Psoas muscle (tissue), 8 donors: Measurements from ENCODE around the gene MIB2. TPM values are rescaled to one million over a fixed set of nuclear protein-coding genes. Genes with fewer than 3 reads are reported as not detected.
A peak's percentile ranks its signal among the peaks of the same experiment; 100 is the strongest.

Experiments used
- ATAC-seq, 4 donors: fragments of 200-7000 bp; cut with Tn5 transposase; one replicate each; pipeline ENCODE4 v1.9.1; 2020; ENCODE audit warnings: moderate library complexity in 3 of 4, mild to moderate bottlenecking in 2 of 4
- DNase-seq, 2 donors: peaks; one replicate each; pipeline ENCODE4 v3.0.0-alpha.2; 2020
- H3K27ac ChIP-seq: fragments of 200-600 bp; one replicate; pipeline ENCODE4 v1.8.0; 2022
- H3K27me3 ChIP-seq, 3 donors: fragments of 200-600 bp in 1 of 3; one replicate each; pipeline versions ENCODE4 v1.6.1 to v1.8.0; 2013 to 2022; ENCODE audit warnings: low read length in 2 of 3, mild to moderate bottlenecking in 2 of 3, moderate library complexity in 1 of 3; ENCODE audit not compliant: insufficient read depth in 3 of 3
- H3K36me3 ChIP-seq, 2 donors: fragments of 200-600 bp in 1 of 2; one replicate each; pipeline versions ENCODE4 v1.6.1 to v1.8.0; 2013 to 2022; ENCODE audit warnings: low read depth in 1 of 2, mild to moderate bottlenecking in 1 of 2, moderate library complexity in 1 of 2; ENCODE audit not compliant: insufficient read depth in 1 of 2
- H3K4me1 ChIP-seq: fragments of 200-600 bp; one replicate; pipeline ENCODE4 v1.8.0; 2022
- H3K4me3 ChIP-seq: fragments of 200-600 bp; one replicate; pipeline ENCODE4 v1.8.0; 2022; ENCODE audit warnings: mild to moderate bottlenecking
- H3K9me3 ChIP-seq: fragments of 200-600 bp; one replicate; pipeline ENCODE4 v1.8.0; 2022
- CTCF ChIP-seq: fragments of 200-600 bp; IDR thresholded peaks from one replicate; pipeline ENCODE4 v1.8.0; 2022; ENCODE audit warnings: antibody characterized with exemption
- WGBS, 3 donors: extraction: QIAGEN DNeasy Blood & Tissue Kit; methylation state at CpG; one replicate each; pipeline versions ENCODE4 v1.1.6 to v1.1.7; 2013; 5-methylcytosine and 5-hydroxymethylcytosine counted together
- intact Hi-C, 2 donors: fragments of 100-400 bp; cut with DNase I; formaldehyde crosslinking; loops; one replicate each; pipeline versions ENCODE4 v1.11.0 to v1.14.2; 2022
- polyA plus RNA-seq, 3 donors: library from polyadenylated mRNA; stranded (reverse); fragments of 200-250 nt; gene quantifications; one replicate each; pipeline ENCODE4 v1.2.3, GENCODE V29; 2013
- total RNA-seq, 4 donors: library from RNA; stranded (reverse); fragmentation: NEBNext Ultra II Directional in 2 of 4; extraction: Animal tissue kit (Norgen Biotek cat#: 25700) in 2 of 4; gene quantifications; one replicate each; pipeline versions ENCODE4 v1.2.1 to v1.2.4, GENCODE V29; 2021 to 2023
- donor health status: healthy with polysubstance abuse.
- donor health status: DM: no; HTN: no; CAD: no; lungs with moderate emphysema.
- donor health status: Bipolar disorder and iron deficiency.
- donor health status: healthy.
- donor health status: DM: yes; HTN: yes; CAD: no.
- donor health status: DM: no; HTN: no; CAD: no.
- donor health status: DM: no; HTN: no; CAD: no.
- donor health status: DM: yes; HTN: yes; CAD: no.

The MIB2 gene
- total and polyA plus RNA-seq, 7 donors = 41.8 to 106 (median 78.7) TPM

- TF ChIP-seq CTCF = no peak
- peaks cover 0 to 6% of the 10 kb centered on the region in 2 donors for H3K36me3 ChIP-seq
- intact Hi-C loops = no loop called here
- no peaks in the 10 kb centered on the region for H3K27me3 ChIP-seq
- ATAC-seq (peak in 1 of 4 donors; percentile 18), DNase-seq (no peak)
- no peaks in the 10 kb centered on the region for H3K9me3 ChIP-seq
- 69 to 74% (median 72%) methylated on average over 38 to 39 of the region's 39 CpGs for WGBS, 3 donors
- H3K4me3 ChIP-seq = no peak overlapping the region
- no peaks in the 10 kb centered on the region for H3K4me1 ChIP-seq
- no peak overlapping the region for H3K27ac ChIP-seq
Observed at GRCh38 chr1:1677718-1678580, 62.6 kb downstream of the MIB2 start.

GRCh38 chr1:1678581-1679380 lies 63.5 kb downstream of the MIB2 start:
- no peaks in the 10 kb centered on the region for H3K4me1 ChIP-seq
- H3K4me3 ChIP-seq = no peak overlapping the region
- peaks cover 0 to 6% of the 10 kb centered on the region in 2 donors for H3K36me3 ChIP-seq
- H3K27me3 ChIP-seq = no peaks in the 10 kb centered on the region
- DNase-seq = peak in 1 of 2 donors; percentile 34
- peak in 1 of 4 donors; percentile 15 for ATAC-seq
- no peak for TF ChIP-seq CTCF
- no peak overlapping the region for H3K27ac ChIP-seq
- WGBS, 3 donors = 65 to 74% (median 70%) methylated on average over 24 of the region's 24 CpGs
- no peaks in the 10 kb centered on the region for H3K9me3 ChIP-seq
- intact Hi-C loops = no loop called here

Other genes starting within 250 kb of the MIB2 start
- 100 to 1,000 TPM; 180 to 194 (median 183) TPM for gene AURKAIP1, start 240.3 kb upstream of the MIB2 start, total RNA-seq
- gene AURKAIP1, start 240.3 kb upstream of the MIB2 start, polyA plus RNA-seq = 100 to 1,000 TPM; 306 to 534 (median 341) TPM
- gene CCNL2, start 216.2 kb upstream of the MIB2 start, total RNA-seq = 10 to 100 TPM; 40.2 to 71.8 (median 46.1) TPM
- gene CCNL2, start 216.2 kb upstream of the MIB2 start, polyA plus RNA-seq = 10 to 100 TPM; 50.1 to 59.3 (median 54.7) TPM
- 100 to 1,000 TPM; 114 to 159 (median 143) TPM for gene MRPL20, start 208.2 kb upstream of the MIB2 start, total RNA-seq
- gene MRPL20, start 208.2 kb upstream of the MIB2 start, polyA plus RNA-seq = 100 to 1,000 TPM; 211 to 308 (median 255) TPM
- 1 to 10 TPM in 3 of 4 donors, under 1 TPM in 1; 0.77 to 5.4 (median 3.0) TPM for gene ANKRD65, start 194.2 kb upstream of the MIB2 start, total RNA-seq
- gene ANKRD65, start 194.2 kb upstream of the MIB2 start, polyA plus RNA-seq = 1 to 10 TPM; 1.1 to 2.9 (median 1.6) TPM
- 10 to 100 TPM in 3 of 4 donors, 1 to 10 TPM in 1; 4.5 to 25.3 (median 13.8) TPM for gene VWA1, start 179.8 kb upstream of the MIB2 start, total RNA-seq
- gene VWA1, start 179.8 kb upstream of the MIB2 start, polyA plus RNA-seq = 1 to 10 TPM; 1.4 to 7.8 (median 4.1) TPM
- under 1 TPM; 0.47 to 0.99 (median 0.61) TPM for gene ATAD3C, start 165.8 kb upstream of the MIB2 start, total RNA-seq
- gene ATAD3C, start 165.8 kb upstream of the MIB2 start, polyA plus RNA-seq = under 1 TPM; 0.12 to 0.61 (median 0.13) TPM
- 10 to 100 TPM in 1 of 4 donors, 1 to 10 TPM in 3; 4.6 to 11.8 (median 9.0) TPM for gene ATAD3B, start 143.7 kb upstream of the MIB2 start, total RNA-seq
- gene ATAD3B, start 143.7 kb upstream of the MIB2 start, polyA plus RNA-seq = 10 to 100 TPM in 2 of 3 donors, 1 to 10 TPM in 1; 9.6 to 19.4 (median 12.3) TPM
- 10 to 100 TPM; 20.6 to 33.5 (median 24.1) TPM for gene ATAD3A, start 103.3 kb upstream of the MIB2 start, total RNA-seq
- gene ATAD3A, start 103.3 kb upstream of the MIB2 start, polyA plus RNA-seq = 10 to 100 TPM; 35.6 to 48.6 (median 41.4) TPM
- 1 to 10 TPM in 3 of 4 donors, under 1 TPM in 1; 0.88 to 1.4 (median 1.2) TPM for gene TMEM240, start 74.9 kb upstream of the MIB2 start, total RNA-seq
- 1 to 10 TPM in 1 of 3 donors, under 1 TPM in 2; 0.55 to 1.8 (median 0.98) TPM for gene TMEM240, start 74.9 kb upstream of the MIB2 start, polyA plus RNA-seq
- gene SSU72, start 40.6 kb upstream of the MIB2 start, total RNA-seq = 100 to 1,000 TPM; 130 to 185 (median 167) TPM
- 100 to 1,000 TPM; 137 to 207 (median 192) TPM for gene SSU72, start 40.6 kb upstream of the MIB2 start, polyA plus RNA-seq
- under 1 TPM in 3 of 4 donors, not detected in 1; 0.44 to 0.89 (median 0.82) TPM for gene FNDC10, start 15.4 kb upstream of the MIB2 start, total RNA-seq
- gene FNDC10, start 15.4 kb upstream of the MIB2 start, polyA plus RNA-seq = under 1 TPM; 0.15 to 0.96 (median 0.34) TPM
- gene MMP23B, start 16.7 kb downstream of the MIB2 start, total RNA-seq = 1 to 10 TPM in 1 of 4 donors, under 1 TPM in 2, not detected in 1; 0.32 to 1.8 (median 0.64) TPM
- gene MMP23B, start 16.7 kb downstream of the MIB2 start, polyA plus RNA-seq = under 1 TPM in 2 of 3 donors, not detected in 1; 0.25 to 0.29 TPM
- 10 to 100 TPM; 30.6 to 43.0 (median 36.4) TPM for gene CDK11B, start 43.5 kb downstream of the MIB2 start, total RNA-seq
- gene CDK11B, start 43.5 kb downstream of the MIB2 start, polyA plus RNA-seq = 10 to 100 TPM; 42.1 to 72.8 (median 55.2) TPM
- 10 to 100 TPM; 12.6 to 23.9 (median 14.9) TPM for gene SLC35E2B, start 77.3 kb downstream of the MIB2 start, total RNA-seq
- gene SLC35E2B, start 77.3 kb downstream of the MIB2 start, polyA plus RNA-seq = 10 to 100 TPM in 2 of 3 donors, 1 to 10 TPM in 1; 9.2 to 16.4 (median 11.5) TPM
- gene CDK11A, start 108.9 kb downstream of the MIB2 start, total RNA-seq = 10 to 100 TPM; 15.9 to 36.6 (median 22.5) TPM
- 10 to 100 TPM; 16.8 to 29.8 (median 17.4) TPM for gene CDK11A, start 108.9 kb downstream of the MIB2 start, polyA plus RNA-seq
- 10 to 100 TPM; 19.1 to 37.7 (median 28.7) TPM for gene NADK, start 163.0 kb downstream of the MIB2 start, total RNA-seq
- 10 to 100 TPM; 14.5 to 25.1 (median 22.5) TPM for gene NADK, start 163.0 kb downstream of the MIB2 start, polyA plus RNA-seq